ENCODE measurements around the gene PTPN13.
"Not testable (repeated sequence)": the region's sequence is repeated elsewhere in the genome, so short reads cannot be mapped to it uniquely, and the experiment has no call there.

PTPN13 gene

DNA sequence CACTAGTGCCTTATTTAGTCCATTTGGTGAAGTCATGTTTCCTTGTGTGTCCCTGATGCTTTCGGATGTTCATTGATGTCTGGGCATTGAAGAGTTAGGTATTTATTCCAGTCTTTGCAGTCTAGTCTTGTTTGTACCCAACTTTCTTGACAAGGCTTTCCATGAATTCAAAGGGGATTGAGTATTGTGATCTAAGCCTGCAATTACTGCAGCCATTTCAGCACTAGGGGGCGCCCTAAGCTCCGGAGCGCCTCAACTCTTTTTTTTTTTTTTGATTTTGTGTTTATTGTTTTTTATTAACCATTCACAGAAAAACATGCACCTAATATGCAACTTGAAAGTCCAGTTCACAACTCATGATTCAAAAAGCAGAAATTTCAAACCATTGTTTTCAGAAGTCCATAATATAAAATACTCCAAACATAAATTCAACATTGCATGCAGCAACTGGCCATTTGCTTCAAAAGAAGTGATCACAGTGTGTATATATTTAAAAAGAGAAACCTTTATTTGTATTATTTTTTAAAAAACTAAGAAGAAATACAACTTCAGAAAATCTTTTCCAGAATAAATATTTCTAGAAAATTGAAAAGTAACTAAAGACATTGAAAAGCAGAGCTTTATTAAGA is 59.2 kb downstream of the PTPN13 start:
- no peak for DNase-seq

DNA sequence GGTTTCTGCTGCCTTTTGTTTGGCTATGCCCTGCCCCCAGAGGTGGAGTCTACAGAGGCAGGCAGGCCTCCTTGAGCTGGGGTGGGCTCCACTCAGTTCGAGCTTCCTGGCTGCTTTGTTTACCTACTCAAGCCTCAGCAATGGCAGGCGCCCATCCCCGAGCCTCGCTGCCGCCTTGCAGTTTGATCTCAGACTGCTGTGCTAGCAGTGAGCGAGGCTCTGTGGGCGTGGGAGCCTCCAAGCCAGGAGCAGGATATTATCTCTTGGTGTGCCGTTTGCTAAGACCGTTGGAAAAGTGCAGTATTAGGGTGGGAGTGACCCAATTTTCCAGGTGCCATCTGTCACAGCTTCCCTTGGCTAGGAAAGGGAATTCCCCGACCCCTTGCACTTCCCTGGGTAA is 62.7 kb downstream of the PTPN13 start:
- DNase-seq, result not testable (repeated sequence)

GRCh38 chr4:86657382-86657781 is 63.3 kb downstream of the PTPN13 start:
- no peak for DNase-seq

GRCh38 chr4:86657910-86658309 is 63.8 kb downstream of the PTPN13 start:
- DNase-seq, result no peak

- no peak for DNase-seq
These were observed 66.3 kb downstream of the PTPN13 start for GRCh38 chr4:86660401-86660800.

DNA sequence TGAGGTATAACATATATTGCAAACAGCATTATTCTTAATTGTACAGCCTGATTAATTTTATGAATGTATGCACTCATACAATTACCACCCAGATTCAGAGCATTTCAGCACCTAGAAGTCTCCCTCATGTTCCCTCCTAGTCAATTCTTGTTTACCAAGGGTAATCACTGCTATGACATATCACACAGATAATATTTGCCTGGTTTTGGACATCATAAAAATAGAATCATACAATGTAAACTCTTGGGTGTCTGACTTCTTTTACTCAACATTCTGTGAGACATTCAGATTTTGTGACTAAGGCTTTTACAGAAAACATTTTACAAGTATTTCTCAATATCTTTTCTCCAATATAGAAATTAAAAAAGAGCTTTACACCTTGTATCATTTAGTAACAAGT is 66.9 kb downstream of the PTPN13 start:
- no peak for DNase-seq

- no peak for DNase-seq
These were observed 67.3 kb downstream of the PTPN13 start for GRCh38 chr4:86661418-86661817.

DNA sequence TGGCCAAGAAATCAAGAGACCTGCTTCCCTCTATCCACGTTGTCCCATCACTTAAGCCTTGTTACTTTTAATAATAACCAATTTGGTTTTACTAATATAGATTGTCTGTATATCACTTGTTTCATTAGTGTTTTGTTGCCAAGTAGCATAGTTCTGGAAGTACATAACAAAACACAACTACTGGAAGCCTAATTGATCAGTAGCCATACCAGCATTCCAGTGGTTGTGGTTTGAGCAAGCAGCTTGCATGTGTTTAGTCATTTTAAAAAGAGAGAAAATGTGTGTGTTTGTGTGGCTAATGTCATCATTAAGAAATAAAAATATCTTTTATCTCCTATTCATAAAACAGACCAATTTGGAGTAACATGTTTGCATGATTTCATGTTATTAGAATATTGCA is 70.8 kb downstream of the PTPN13 start:
- no peak for DNase-seq

DNA sequence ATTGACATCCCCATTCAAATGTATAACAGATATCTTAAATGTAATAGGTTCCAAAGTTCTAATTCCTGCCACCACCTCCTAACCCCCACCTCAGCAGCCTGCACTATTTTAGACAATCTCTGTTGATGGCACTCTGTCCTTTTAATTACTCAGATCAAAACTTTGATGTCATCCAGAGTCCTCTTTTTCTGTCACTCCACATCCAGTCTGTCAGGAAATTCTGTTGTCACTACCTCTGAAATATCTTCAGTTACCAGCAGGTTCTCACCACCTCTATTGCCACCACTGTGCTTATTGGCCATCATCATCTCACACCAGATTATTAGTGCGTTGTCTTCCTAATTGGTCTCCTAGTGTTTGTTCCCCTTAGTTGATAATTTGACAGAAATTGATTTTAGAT is 76.2 kb downstream of the PTPN13 start:
- DNase-seq, result no peak

DNA sequence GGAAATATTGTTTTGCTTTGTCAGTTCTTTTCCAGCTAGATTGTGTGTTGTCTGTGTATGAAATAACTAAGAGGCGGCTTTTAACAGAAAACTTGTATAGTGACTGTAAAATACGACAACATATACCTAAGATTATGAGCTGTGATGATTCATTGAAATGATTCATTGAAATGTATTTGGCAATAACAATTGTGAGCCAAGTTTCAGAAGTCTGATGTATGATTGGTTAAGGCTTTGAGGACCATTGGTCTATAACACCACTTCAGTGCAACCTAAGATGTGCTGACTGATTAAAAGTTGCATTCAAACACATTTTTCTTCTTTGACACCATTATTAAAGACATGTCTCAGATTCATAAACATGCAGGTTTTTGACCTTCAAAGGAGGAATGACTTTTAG is 76.6 kb downstream of the PTPN13 start:
- DNase-seq, result no peak

DNA sequence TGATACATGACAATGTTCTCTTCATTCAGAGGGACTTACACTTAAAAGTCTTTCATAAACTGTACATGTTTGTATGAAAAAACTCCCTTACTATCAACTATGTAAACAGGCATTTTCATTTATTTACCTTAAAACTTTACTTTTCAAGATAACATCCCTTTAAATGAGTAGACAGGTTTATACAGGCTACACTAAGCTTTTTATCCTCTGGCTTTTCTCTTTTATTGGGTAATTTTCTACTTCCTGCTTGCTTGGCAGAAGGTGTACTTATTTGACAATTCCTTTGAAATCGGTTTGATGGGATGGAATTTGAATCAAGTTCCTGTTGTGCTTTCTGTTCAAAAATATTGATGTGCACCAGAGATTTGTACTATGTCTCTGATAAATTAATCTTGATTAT is 81.4 kb downstream of the PTPN13 start:
- DNase-seq, result no peak

- no peak for DNase-seq
These were observed 84.7 kb downstream of the PTPN13 start for GRCh38 chr4:86678796-86679195.

DNA sequence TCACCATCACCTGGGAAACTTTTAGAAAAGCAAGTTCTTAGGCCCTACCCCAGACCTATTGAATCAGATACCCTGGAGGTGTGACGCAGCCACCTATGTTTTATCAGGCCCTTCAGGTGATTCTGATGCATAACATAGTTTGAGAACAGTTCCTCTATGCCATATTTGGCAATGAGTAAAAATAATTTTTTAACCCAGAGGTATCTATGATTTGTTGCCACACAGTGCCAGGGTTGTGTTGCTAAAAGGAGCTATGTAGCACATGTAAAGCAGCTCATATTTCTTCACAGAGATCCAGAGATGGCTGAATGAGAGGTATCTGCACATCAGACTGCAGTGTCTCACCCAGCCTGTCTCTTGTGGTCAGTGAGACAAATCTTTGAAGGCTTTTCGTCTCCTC is 85.3 kb downstream of the PTPN13 start:
- DNase-seq, result no peak

GRCh38 chr4:86683167-86683566 is 89.1 kb downstream of the PTPN13 start:
- DNase-seq, result no peak

DNA sequence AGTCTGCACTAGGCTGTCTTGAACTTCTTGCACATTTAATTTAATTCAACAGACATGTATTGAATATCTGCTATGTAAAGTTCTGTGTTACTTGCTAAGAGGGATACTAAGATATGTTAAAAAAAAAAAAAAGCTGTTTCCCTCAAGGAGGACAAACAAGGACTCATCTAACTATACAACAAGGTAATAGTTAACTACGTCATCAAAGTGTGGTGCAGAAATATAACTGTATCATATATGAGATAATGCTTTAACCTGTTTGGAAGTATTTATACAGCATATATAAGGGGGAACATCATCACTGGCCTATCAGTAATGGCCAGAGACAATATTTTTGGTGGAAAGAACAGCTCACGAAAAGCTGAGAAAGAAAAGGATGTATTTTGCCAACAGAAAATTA is 89.9 kb downstream of the PTPN13 start:
- no peak for DNase-seq

- DNase-seq, result no peak
These were observed 91.3 kb downstream of the PTPN13 start for GRCh38 chr4:86685401-86685800.

GRCh38 chr4:86686741-86687140 is 92.6 kb downstream of the PTPN13 start:
- DNase-seq, result no peak

- no peak for DNase-seq
These were observed 93.9 kb downstream of the PTPN13 start for GRCh38 chr4:86688026-86688425.

GRCh38 chr4:86704601-86705000 is 110.5 kb downstream of the PTPN13 start:
- DNase-seq, result no peak

- no peak for DNase-seq
These were observed 112.9 kb downstream of the PTPN13 start for GRCh38 chr4:86706923-86707597.

DNA sequence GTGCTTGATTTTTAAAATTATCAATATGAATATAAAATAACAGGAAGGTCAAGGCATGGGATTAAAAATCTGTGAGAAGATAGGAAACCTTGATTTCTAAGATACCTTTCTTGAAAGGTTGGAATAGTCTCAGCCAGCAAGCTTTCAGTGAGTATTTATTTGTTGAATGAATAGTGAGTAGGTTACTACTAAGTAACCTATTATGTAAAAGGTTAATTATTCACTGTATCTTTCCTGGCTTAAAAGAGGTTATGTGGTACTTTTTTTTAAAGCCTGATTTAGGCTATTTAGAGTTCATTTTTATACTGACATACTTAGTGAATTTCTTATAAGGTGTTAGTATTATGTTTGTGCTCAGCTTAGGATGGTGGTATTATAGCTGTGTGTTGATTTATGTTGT is 123.5 kb downstream of the PTPN13 start:
- no peak for DNase-seq

GRCh38 chr4:86718152-86718551 is 124.0 kb downstream of the PTPN13 start:
- no peak for DNase-seq

DNA sequence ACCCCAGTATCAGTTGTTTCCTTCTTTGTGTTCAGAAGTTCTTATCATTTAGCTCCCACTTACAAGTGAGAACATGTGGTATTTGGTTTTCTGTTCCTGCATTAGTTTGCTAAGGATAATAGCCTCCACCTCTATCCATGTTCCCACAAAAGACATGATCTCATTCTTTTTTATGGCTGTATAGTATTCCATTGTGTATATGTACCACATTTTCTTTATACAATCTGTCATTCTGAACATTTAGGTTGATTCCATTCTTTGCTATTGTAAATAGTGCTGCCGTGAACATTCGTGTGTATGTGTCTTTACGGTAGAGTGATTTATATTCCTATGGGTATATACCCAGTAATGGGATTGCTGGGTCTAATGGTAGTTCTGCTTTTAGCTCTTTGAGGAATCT is 125.0 kb downstream of the PTPN13 start:
- not testable (repeated sequence) for DNase-seq

DNA sequence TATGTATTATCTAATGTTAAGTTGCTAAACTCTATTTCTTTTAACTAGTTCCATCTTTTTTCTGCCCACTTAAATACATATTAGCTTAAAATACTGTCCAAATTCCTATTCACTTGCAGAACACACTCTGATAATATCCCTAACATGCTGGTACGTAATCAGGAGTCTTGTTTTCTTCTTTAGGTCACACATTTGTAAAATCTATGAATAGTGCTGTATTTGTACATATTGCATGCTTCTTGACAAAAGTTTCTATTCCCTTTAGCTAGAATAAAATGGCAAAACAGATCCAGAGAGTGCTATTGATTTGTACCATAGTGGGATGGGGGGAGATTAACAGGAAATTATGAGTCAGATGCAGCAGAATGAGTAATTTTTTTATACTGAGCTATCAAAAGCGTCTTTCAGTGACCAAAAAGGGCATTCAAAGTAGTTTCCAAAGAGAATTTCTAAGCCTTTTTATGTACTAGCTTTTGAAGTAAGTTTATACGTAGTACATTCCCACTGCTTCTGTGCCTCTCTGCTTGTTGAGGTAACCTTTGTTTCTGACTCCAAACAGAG is 126.5 kb downstream of the PTPN13 start:
- DNase-seq, result no peak

- no peak for DNase-seq
These were observed 127.3 kb downstream of the PTPN13 start for GRCh38 chr4:86721412-86721811.
